Measurements from ENCODE around the gene RGS6.

- TF ChIP-seq CTCF (IDR thresholded peaks at IDR 0.05), result no peak
- no peak for TF ChIP-seq POLR2A (IDR thresholded peaks at IDR 0.05)
Observed at GRCh38 chr14:72541546-72541945, 609.3 kb downstream of the RGS6 start.
